K562 (cell line): ENCODE results near the gene IGFL1. TPM values are rescaled to one million over a fixed set of nuclear protein-coding genes. Genes with fewer than 3 reads are reported as not detected.

Experiments used
- BACH1 ChIP-seq: fragments of 200-800 bp; sonication (Bioruptor generic); IDR thresholded peaks from 2 replicates; pipeline ENCODE4 v1.6.1; 2016; ENCODE audit warnings: missing genetic modification characterization, missing compliant biosample characterization
- CTBP1 ChIP-seq: fragments of 450-650 bp; IDR thresholded peaks from 2 replicates; pipeline ENCODE4 v1.6.1; 2016; ENCODE audit warnings: borderline replicate concordance
- EHMT2 ChIP-seq: fragments of 450-650 bp; IDR thresholded peaks from 2 replicates; pipeline ENCODE4 v1.6.1; 2018; ENCODE audit warnings: antibody characterized with exemption
- GTF2B ChIP-seq: IDR thresholded peaks from 2 replicates; pipeline ENCODE4 v1.6.1; 2011; ENCODE audit not compliant: insufficient read length; ENCODE audit errors: extremely low read depth
- JUN ChIP-seq, 2 experiments: sonication (generic) in 1 of 2; formaldehyde crosslinking in 1 of 2; IDR thresholded peaks; 2 replicates each; pipeline versions ENCODE4 v1.6.1 to v1.8.0; 2012 to 2022; ENCODE audit warnings: borderline replicate concordance in 2 of 2, mild to moderate bottlenecking in 2 of 2, improper control_type of control experiment in 1 of 2, low read depth in 1 of 2, low read length in 1 of 2, missing genetic modification reagents in 1 of 2
- JUND ChIP-seq, 2 experiments: IDR thresholded peaks; 2 replicates in 1 of 2; 3 replicates in 1 of 2; pipeline ENCODE4 v1.6.1; 2011; ENCODE audit warnings: borderline replicate concordance in 2 of 2, low read depth in 2 of 2, low read length in 2 of 2, improper control_type of control experiment in 1 of 2, missing biosample characterization in 1 of 2, missing genetic modification characterization in 1 of 2, missing genetic modification reagents in 1 of 2
- MCM7 ChIP-seq, 2 experiments: fragments of 450-650 bp; IDR thresholded peaks; 2 replicates each; pipeline ENCODE4 v1.6.1; 2016 to 2018
- MLLT1 ChIP-seq, 2 experiments: fragments of 450-650 bp; IDR thresholded peaks; 2 replicates each; pipeline ENCODE4 v1.6.1; 2016
- MNT ChIP-seq, 2 experiments: fragments of 450-650 bp; conservative IDR thresholded peaks; 2 replicates each; pipeline ENCODE4 v1.6.1; 2017; ENCODE audit warnings: mild to moderate bottlenecking in 2 of 2, moderate library complexity in 2 of 2
- PURB ChIP-seq: sonication (generic); formaldehyde crosslinking; IDR thresholded peaks from 2 replicates; pipeline ENCODE4 v1.9.0; 2021; ENCODE audit warnings: low read depth, mild to moderate bottlenecking, missing genetic modification reagents
- SOX6 ChIP-seq: fragments of 450-650 bp; IDR thresholded peaks from 2 replicates; pipeline ENCODE4 v1.6.1; 2014; ENCODE audit warnings: mild to moderate bottlenecking
- TGIF2 ChIP-seq: sonication (generic); formaldehyde crosslinking; IDR thresholded peaks from 2 replicates; pipeline ENCODE4 v1.8.1; 2022; ENCODE audit warnings: mild to moderate bottlenecking, missing genetic modification reagents, moderate library complexity
- ZNF263 ChIP-seq: sonication (generic); formaldehyde crosslinking; IDR thresholded peaks from 2 replicates; pipeline ENCODE4 v1.8.0; 2022; ENCODE audit warnings: mild to moderate bottlenecking, missing genetic modification reagents, borderline replicate concordance
- ZNF586 ChIP-seq: fragments of 450-650 bp; formaldehyde crosslinking; conservative IDR thresholded peaks from 2 replicates; pipeline ENCODE4 v1.4.0; 2020; ENCODE audit warnings: mild to moderate bottlenecking, moderate library complexity
- ZNF79 ChIP-seq: fragments of 250-450 bp; sonication (Bioruptor Pico); IDR thresholded peaks from 2 replicates; pipeline ENCODE4 v1.4.0; 2020; ENCODE audit warnings: low read depth, mild to moderate bottlenecking, moderate library complexity
- polyA plus RNA-seq, 8 experiments: library from polyadenylated mRNA; depleted of rRNA in 4 of 8; stranded (reverse) in 5 of 8; unstranded in 3 of 8; fragments of >200 nt; fragmentation: Nextera tagmentation in 2 of 8; fragmentation: Illumina TruSeq in 1 of 8; extraction: Ambion mirVana in 2 of 8; extraction: Trizol in 1 of 8; gene quantifications; 2 replicates each; pipeline versions ENCODE4 v1.2.1 to v1.2.3, GENCODE V29; 2011 to 2014; ENCODE audit warnings: inconsistent platforms in 1 of 8, missing spikeins in 1 of 8
- total RNA-seq, 7 experiments: library from RNA; depleted of rRNA in 6 of 7; stranded (reverse); fragments of >200 nt in 6 of 7; fragmentation: Illumina TruSeq in 2 of 7; extraction: Trizol in 2 of 7; gene quantifications; 2 replicates each; pipeline versions ENCODE4 v1.2.1 to v1.2.3, GENCODE V29; 2011 to 2021; ENCODE audit warnings: low replicate concordance in 1 of 7

IGFL1 gene
- total and polyA plus RNA-seq, 9 of the 15 experiments (the other 6 are each of a cell fraction or from before 2014, with no cell fraction given), result not detected

GRCh38 chr19:46201454-46202310 lies 27.9 kb upstream of the IGFL1 start (continued):
- peak; percentile 15 to 33; a peak in 2 of 4 replicates for TF ChIP-seq MLLT1 (IDR thresholded peaks at IDR 0.05)
- TF ChIP-seq JUN (IDR thresholded peaks at IDR 0.05; ENCODE audit: borderline replicate concordance, low read depth, low read length), result 0 out of 2 replicates have a peak, but pooled peaks have one; percentile 14
- TF ChIP-seq JUN (CRISPR knock-in tag; IDR thresholded peaks at IDR 0.05; ENCODE audit: borderline replicate concordance), result no peak
- no peak for TF ChIP-seq PURB (CRISPR knock-in tag)
- TF ChIP-seq MCM7 (IDR thresholded peaks at IDR 0.05), result no peak
- TF ChIP-seq MNT (conservative IDR thresholded peaks at IDR 0.05), result peak in 1 of 2 experiments; percentile 44; a peak in 1 of 4 replicates
- no peak for TF ChIP-seq ZNF79 (CRISPR knock-in tag)
- peak; percentile 84 for TF ChIP-seq JUND (IDR thresholded peaks at IDR 0.05; ENCODE audit: borderline replicate concordance, low read depth, low read length)
- peak; percentile 69; the same call in 2 of the 3 replicates for TF ChIP-seq JUND (tag; IDR thresholded peaks at IDR 0.05; ENCODE audit: borderline replicate concordance, low read depth, low read length)
- TF ChIP-seq BACH1 (tag), result 0 out of 2 replicates have a peak, but pooled peaks have one; percentile 20
- no peak for TF ChIP-seq ZNF586 (CRISPR knock-in tag)
- TF ChIP-seq EHMT2, result no peak
- no peak for TF ChIP-seq TGIF2
- TF ChIP-seq CTBP1, result no peak
- no peak for TF ChIP-seq SOX6
- peak; percentile 55; the same call in 1 of the 2 replicates for TF ChIP-seq ZNF263 (CRISPR knock-in tag)
- no peak for TF ChIP-seq GTF2B
